Subcutaneous adipose tissue (tissue), 4 donors: Measurements from ENCODE around the gene HBG2. TPM values are rescaled to one million over a fixed set of nuclear protein-coding genes. Genes with fewer than 3 reads are reported as not detected.

ENCODE experiments used
- total RNA-seq, 4 donors: library from RNA; depleted of rRNA; stranded (reverse); fragments of >200 nt; gene quantifications; one replicate each; pipeline ENCODE4 v1.1.0, GENCODE V29; 2016
- TF ChIP-seq, protein P1 (sequence below): fragments of 450-650 bp; IDR thresholded peaks from one replicate; pipeline ENCODE4 v1.5.1; 2016; ENCODE audit warnings: low read depth, mild to moderate bottlenecking, control low read depth, antibody characterized with exemption, moderate library complexity

Gene HBG2
- total RNA-seq, 4 donors from 2014 or later: not detected

DNA sequence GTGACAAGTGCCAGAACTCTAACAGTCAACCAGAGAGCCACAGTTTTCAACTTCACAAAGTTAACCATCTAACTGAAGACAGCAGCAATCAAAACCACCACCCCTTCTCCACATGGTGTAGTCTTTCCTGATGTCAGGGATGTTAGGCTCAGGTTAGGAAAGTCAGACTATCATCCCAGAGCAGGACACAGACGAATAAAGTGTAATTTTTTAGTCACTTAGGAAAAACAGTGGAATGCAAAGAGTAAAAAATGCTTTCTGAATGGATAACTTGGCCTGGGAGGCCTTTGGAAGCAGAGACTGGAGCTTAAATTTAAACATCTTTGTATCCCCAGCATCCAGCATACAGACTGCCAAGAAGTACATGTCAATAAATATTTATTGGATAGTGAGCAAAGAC lies 31.8 kb upstream of the HBG2 start:
- TF ChIP-seq, protein P1, sequence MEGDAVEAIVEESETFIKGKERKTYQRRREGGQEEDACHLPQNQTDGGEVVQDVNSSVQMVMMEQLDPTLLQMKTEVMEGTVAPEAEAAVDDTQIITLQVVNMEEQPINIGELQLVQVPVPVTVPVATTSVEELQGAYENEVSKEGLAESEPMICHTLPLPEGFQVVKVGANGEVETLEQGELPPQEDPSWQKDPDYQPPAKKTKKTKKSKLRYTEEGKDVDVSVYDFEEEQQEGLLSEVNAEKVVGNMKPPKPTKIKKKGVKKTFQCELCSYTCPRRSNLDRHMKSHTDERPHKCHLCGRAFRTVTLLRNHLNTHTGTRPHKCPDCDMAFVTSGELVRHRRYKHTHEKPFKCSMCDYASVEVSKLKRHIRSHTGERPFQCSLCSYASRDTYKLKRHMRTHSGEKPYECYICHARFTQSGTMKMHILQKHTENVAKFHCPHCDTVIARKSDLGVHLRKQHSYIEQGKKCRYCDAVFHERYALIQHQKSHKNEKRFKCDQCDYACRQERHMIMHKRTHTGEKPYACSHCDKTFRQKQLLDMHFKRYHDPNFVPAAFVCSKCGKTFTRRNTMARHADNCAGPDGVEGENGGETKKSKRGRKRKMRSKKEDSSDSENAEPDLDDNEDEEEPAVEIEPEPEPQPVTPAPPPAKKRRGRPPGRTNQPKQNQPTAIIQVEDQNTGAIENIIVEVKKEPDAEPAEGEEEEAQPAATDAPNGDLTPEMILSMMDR: no peak

DNA sequence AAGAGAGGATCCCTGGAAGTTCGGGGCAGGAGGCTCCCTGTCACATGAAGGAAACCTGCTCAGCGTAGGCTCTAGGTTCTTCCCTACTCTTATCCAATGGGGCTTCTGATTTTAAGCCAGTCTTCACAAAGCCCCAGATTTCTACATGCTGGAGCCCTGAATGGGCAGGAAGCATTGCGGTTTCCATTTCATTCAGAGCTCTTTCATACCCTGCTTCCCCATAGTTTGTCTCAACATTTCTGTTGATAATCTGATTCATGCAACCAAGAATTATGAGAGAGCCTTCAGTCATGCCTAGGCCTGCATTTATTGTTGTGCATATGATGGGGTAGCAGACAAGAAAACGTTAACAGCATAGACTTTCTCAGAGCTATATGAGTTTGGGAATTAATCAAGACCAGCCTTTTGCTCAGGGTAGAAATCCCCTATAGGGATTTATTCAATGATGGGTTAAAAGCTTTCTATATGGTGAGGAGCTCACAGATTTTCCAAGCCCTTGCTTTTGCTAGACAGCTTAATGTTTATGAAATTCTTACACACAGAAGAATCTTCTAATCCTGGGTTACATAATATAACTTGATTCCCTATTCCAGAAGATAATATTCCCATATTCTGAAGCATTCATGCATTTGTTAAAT lies 31.2 kb upstream of the HBG2 start:
- TF ChIP-seq, protein P1: no peak

DNA sequence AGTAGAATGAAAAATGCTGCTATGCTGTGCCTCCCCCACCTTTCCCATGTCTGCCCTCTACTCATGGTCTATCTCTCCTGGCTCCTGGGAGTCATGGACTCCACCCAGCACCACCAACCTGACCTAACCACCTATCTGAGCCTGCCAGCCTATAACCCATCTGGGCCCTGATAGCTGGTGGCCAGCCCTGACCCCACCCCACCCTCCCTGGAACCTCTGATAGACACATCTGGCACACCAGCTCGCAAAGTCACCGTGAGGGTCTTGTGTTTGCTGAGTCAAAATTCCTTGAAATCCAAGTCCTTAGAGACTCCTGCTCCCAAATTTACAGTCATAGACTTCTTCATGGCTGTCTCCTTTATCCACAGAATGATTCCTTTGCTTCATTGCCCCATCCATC lies 30.1 kb upstream of the HBG2 start:
- TF ChIP-seq, protein P1: no peak

DNA sequence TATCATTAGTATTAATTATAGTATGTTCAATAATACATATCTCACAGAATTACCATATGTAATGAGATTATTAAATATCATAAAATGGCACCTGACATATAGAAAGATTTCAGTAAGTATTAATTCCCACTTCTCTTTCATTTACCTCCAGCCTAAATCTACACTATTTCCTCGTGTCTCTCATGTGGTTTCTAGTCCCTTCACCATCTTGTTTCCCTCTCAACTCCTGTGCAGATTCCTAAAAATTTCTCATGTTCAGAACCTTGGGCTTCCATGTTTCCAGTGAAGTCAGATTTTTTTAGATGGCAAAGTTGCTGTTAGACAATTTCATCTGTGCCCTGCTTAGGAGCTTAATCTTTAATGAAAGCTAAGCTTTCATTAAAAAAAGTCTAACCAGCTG lies 29.3 kb upstream of the HBG2 start:
- TF ChIP-seq, protein P1: no peak

DNA sequence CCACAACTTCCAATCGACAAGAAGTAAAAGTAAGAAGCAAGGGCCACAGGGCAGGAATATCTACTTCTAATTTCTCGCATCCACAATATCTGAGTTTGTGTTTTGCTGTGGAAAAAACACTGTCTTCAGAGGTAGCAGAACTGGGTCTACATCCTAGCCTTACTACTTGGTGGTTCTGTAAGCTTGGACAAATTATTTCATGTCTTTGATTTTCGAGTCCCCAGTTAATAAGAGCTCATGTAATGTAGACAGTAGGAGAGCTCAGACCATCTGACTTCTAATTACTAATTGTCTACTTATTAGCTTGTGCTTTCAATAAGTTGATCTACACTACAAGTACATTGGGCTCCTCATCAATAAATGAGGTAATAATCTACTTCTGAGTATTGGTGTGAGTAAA lies 28.5 kb upstream of the HBG2 start:
- TF ChIP-seq, protein P1: no peak

DNA sequence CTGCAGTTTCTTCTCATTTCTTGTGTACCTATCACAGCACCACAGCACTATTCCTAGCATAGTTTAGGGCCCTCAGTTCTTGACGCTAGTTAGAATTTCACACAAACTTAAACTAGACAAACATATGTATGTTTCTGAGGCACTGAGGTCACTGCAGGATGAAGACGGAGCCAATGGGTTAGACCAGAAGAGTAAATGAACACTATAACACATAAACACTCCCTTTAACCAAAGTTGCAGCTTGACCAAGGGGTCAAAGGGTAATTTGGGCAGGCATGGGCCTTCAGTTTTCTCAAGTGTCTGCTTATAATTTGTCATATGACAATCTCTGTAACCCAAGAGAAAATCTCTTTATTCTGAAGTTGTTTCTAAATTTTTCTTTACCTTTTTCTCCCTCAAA lies 28.0 kb upstream of the HBG2 start:
- TF ChIP-seq, protein P1: no peak

DNA sequence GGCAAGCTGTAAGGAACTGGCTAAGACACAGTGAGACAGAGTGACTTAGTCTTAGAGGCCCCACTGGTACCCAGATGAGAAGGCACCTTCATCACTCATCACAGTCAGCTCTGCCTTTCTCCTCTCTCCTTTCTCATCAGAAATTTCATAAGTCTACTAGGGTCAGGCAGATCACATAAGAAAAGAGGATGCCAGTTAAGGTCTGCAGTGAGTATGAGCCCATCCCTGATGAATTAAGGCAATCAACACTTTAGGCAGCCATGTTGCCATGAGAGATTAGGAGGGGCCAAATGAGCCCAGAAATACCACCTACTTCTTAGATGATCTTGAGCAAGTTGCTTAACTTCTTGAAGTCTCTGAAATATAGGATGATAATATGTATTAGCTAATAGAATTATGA lies 27.0 kb upstream of the HBG2 start:
- TF ChIP-seq, protein P1: no peak
